Natural killer cell treated with Interleukin-12 subunit alpha and Interleukin-12 subunit beta and Interleukin-15 and Interleukin-18, amount 100 ng/mL, for 72 hours (primary cell): ENCODE results near the gene NUDT22. TPM values are rescaled to one million over a fixed set of nuclear protein-coding genes. Genes with fewer than 3 reads are reported as not detected.

ENCODE experiments used
- ATAC-seq, 2 donors: fragments of 150-1000 bp; cut with Tn5 transposase in 1 of 2; sonication (Bioruptor Pico), chemical (Tn5 transposase) in 1 of 2; 2 replicates each; pipeline ENCODE4 v1.10.0; 2021
- DNase-seq: peaks from one replicate; pipeline ENCODE4 v3.0.0; 2022; ENCODE audit warnings: low spot score
- H3K27ac Mint-ChIP-seq, 2 donors: 1 replicate in 1 of 2; 2 replicates in 1 of 2; pipeline ENCODE4 v1.8.0; 2022; ENCODE audit warnings: mixed read lengths in 2 of 2, mild to moderate bottlenecking in 1 of 2, moderate library complexity in 1 of 2
- H3K27me3 Mint-ChIP-seq, 2 donors: 1 replicate in 1 of 2; 2 replicates in 1 of 2; pipeline ENCODE4 v1.8.0; 2022; ENCODE audit warnings: mixed read lengths in 2 of 2
- H3K36me3 Mint-ChIP-seq: one replicate; pipeline ENCODE4 v1.8.0; 2022; ENCODE audit warnings: mixed read lengths
- H3K4me1 Mint-ChIP-seq, 2 donors: 1 replicate in 1 of 2; 2 replicates in 1 of 2; pipeline ENCODE4 v1.8.0; 2022; ENCODE audit warnings: low read depth in 2 of 2, mixed read lengths in 2 of 2, mild to moderate bottlenecking in 1 of 2
- H3K4me3 Mint-ChIP-seq: one replicate; pipeline ENCODE4 v1.8.0; 2022; ENCODE audit warnings: mixed read lengths
- H3K9me3 Mint-ChIP-seq: 2 replicates; pipeline ENCODE4 v1.8.0; 2022; ENCODE audit warnings: mixed read lengths
- total RNA-seq, 2 donors: library from RNA; stranded (reverse); gene quantifications; one replicate each; pipeline ENCODE4 v1.2.3, GENCODE V29; 2022

The NUDT22 gene
- total RNA-seq, 2 donors from 2014 or later = 83.6 to 120 TPM

DNA sequence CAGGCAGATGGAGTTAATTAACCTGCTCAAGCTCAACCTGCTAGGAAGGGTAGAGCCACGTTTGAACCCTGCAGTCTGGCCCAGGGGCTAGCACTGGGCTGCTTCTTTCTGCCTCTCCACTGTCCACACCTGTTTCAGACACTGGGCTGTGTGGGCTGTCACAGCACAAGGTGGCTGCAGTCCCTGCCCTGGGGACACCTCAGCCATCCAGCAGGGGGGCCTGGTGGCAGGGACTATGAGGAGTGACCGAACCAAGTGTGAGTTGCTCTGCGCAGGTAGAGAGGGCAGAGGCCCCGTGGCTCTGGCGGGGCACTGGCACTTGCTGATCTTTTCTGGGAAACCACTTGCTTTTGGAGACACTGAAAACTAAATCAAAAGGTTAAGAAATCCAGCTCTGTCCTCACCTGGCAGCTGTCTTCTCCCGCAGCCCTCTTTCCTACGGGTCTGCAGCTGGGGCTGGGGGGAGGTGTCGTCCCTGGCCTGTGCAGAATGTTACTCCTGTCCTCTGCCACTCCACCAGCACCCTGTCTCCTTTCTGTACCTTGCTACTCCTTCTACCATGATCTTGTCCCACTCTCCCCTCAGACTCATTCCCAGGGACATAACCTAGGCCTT is 52.6 kb downstream of the NUDT22 start:
- H3K9me3 Mint-ChIP-seq = no peaks in the 10 kb centered on the region
- ATAC-seq = no peak
- DNase-seq = no peak
- H3K27me3 Mint-ChIP-seq = no peaks in the 10 kb centered on the region
- no peak overlapping the region for H3K27ac Mint-ChIP-seq
- peaks cover 0 to 12% of the 10 kb centered on the region in 2 donors for H3K4me1 Mint-ChIP-seq
- H3K36me3 Mint-ChIP-seq = no peaks in the 10 kb centered on the region
- H3K4me3 Mint-ChIP-seq = no peak overlapping the region

Other genes starting within 250 kb of the NUDT22 start
- 10 to 100 TPM; 87.8 to 96.6 TPM for gene OTUB1, start 239.8 kb upstream of the NUDT22 start, total RNA-seq
- not detected for gene FLRT1, start 190.3 kb upstream of the NUDT22 start, total RNA-seq
- 10 to 100 TPM in 1 of 2 donors, 1 to 10 TPM in 1; 3.0 to 12.7 TPM for gene MACROD1, start 60.2 kb upstream of the NUDT22 start, total RNA-seq
- 100 to 1,000 TPM; 431 to 450 TPM for gene STIP1, start 40.1 kb upstream of the NUDT22 start, total RNA-seq
- 100 to 1,000 TPM; 249 to 276 TPM for gene FERMT3, start 19.6 kb upstream of the NUDT22 start, total RNA-seq
- gene TRPT1, start 88 bp upstream of the NUDT22 start, total RNA-seq = 10 to 100 TPM; 30.5 to 35.7 TPM
- 10 to 100 TPM; 31.2 to 33.0 TPM for gene DNAJC4, start 4.3 kb downstream of the NUDT22 start, total RNA-seq
- 10 to 100 TPM; 38.7 to 42.3 TPM for gene VEGFB, start 8.3 kb downstream of the NUDT22 start, total RNA-seq
- gene FKBP2, start 14.8 kb downstream of the NUDT22 start, total RNA-seq = 10 to 100 TPM; 33.1 to 53.5 TPM
- gene PPP1R14B, start 20.7 kb downstream of the NUDT22 start, total RNA-seq = 100 to 1,000 TPM; 130 to 236 TPM
- gene PLCB3, start 25.3 kb downstream of the NUDT22 start, total RNA-seq = 10 to 100 TPM; 13.9 to 16.4 TPM
- 10 to 100 TPM; 29.5 to 46.9 TPM for gene BAD, start 58.4 kb downstream of the NUDT22 start, total RNA-seq
- gene GPR137, start 59.6 kb downstream of the NUDT22 start, total RNA-seq = 10 to 100 TPM; 40.9 to 62.7 TPM
- not detected for gene KCNK4, start 65.0 kb downstream of the NUDT22 start, total RNA-seq
- gene CATSPERZ, start 74.1 kb downstream of the NUDT22 start, total RNA-seq = not detected
- 100 to 1,000 TPM in 1 of 2 donors, 10 to 100 TPM in 1; 67.2 to 116 TPM for gene ESRRA, start 79.2 kb downstream of the NUDT22 start, total RNA-seq
- gene TRMT112, start 91.3 kb downstream of the NUDT22 start, total RNA-seq = 100 to 1,000 TPM; 171 to 203 TPM
- gene PRDX5, start 91.8 kb downstream of the NUDT22 start, total RNA-seq = 100 to 1,000 TPM in 1 of 2 donors, 10 to 100 TPM in 1; 83.5 to 116 TPM
- 100 to 1,000 TPM; 172 to 224 TPM for gene CCDC88B, start 113.9 kb downstream of the NUDT22 start, total RNA-seq
- gene RPS6KA4, start 132.9 kb downstream of the NUDT22 start, total RNA-seq = 10 to 100 TPM; 20.7 to 29.5 TPM